Measurements from ENCODE around the gene EXOG.

DNA sequence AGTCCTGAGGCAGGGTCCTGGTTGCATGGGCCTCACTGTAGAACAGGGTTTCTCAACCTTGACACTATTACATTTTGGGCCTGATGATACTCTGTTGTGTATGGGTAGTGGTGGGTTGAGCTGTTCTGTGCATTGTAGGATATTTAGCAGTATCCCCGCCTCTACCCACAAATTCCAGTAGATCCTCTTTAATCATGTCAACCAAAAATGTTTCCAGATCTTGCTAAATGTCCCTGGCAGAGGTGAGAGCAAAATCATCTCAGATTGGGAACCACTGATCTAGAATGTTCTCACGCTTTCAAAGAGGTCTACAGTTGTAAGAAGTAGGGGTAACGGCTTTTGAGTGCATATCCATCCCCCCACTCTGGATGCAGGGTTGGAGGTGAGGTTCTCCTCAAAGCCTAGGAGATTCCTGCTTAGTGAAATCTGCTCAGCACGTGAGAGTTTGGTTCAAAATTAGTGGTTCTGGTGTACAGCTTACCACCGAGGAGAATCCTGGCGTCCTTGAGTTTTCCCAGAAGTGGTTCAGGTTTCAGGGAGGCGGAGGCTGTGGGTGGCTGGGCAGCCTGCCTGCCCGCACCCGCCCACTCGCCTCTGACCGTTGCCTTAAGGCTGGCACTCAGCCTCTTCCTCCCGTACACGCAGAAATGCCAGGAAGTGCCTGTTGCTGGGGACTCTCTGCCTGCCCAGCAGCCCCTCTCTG is 37.2 kb upstream of the EXOG start:
- TF ChIP-seq, protein P1, sequence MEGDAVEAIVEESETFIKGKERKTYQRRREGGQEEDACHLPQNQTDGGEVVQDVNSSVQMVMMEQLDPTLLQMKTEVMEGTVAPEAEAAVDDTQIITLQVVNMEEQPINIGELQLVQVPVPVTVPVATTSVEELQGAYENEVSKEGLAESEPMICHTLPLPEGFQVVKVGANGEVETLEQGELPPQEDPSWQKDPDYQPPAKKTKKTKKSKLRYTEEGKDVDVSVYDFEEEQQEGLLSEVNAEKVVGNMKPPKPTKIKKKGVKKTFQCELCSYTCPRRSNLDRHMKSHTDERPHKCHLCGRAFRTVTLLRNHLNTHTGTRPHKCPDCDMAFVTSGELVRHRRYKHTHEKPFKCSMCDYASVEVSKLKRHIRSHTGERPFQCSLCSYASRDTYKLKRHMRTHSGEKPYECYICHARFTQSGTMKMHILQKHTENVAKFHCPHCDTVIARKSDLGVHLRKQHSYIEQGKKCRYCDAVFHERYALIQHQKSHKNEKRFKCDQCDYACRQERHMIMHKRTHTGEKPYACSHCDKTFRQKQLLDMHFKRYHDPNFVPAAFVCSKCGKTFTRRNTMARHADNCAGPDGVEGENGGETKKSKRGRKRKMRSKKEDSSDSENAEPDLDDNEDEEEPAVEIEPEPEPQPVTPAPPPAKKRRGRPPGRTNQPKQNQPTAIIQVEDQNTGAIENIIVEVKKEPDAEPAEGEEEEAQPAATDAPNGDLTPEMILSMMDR (conservative IDR thresholded peaks at IDR 0.05 in 1 of 2, IDR thresholded peaks at IDR 0.05 in 1 of 2; ENCODE audit: low read depth in 1 of 2, low read length in 2 of 2): no peak
- no peak for TF ChIP-seq EZH2 (IDR thresholded peaks at IDR 0.05; ENCODE audit: low read length, missing control alignments)

All from fibroblast of lung (primary cell).